H9 (cell line): ENCODE measurements around the gene CCDC63. TPM values are rescaled to one million over a fixed set of nuclear protein-coding genes. Genes with fewer than 3 reads are reported as not detected.

Source experiments
- DNase-seq: peaks from one replicate; pipeline ENCODE4 v3.0.0-alpha.2; 2017
- H2AFZ ChIP-seq: one replicate; pipeline ENCODE4 v1.6.1; 2013; ENCODE audit warnings: mild to moderate bottlenecking, low read length, control low read depth, moderate library complexity
- H2AK5ac ChIP-seq: 2 replicates; pipeline ENCODE4 v1.6.1; 2013; ENCODE audit warnings: low read length, control low read depth, mixed read lengths; ENCODE audit not compliant: insufficient read length
- H2BK120ac ChIP-seq: one replicate; pipeline ENCODE4 v1.6.1; 2013; ENCODE audit warnings: low read depth, mild to moderate bottlenecking, low read length, control low read depth, inconsistent platforms; ENCODE audit not compliant: poor library complexity, severe bottlenecking
- H2BK12ac ChIP-seq: 2 replicates; pipeline ENCODE4 v1.6.1; 2013; ENCODE audit warnings: low read length, control low read depth, mixed read lengths, low read depth; ENCODE audit not compliant: insufficient read length
- H2BK15ac ChIP-seq: 2 replicates; pipeline ENCODE4 v1.6.1; 2013; ENCODE audit warnings: low read depth, low read length, control low read depth
- H2BK20ac ChIP-seq: one replicate; pipeline ENCODE4 v1.6.1; 2013; ENCODE audit warnings: low read depth, mild to moderate bottlenecking, low read length, control low read depth, inconsistent platforms; ENCODE audit not compliant: poor library complexity, severe bottlenecking
- H2BK5ac ChIP-seq: 2 replicates; pipeline ENCODE4 v1.6.1; 2013; ENCODE audit warnings: low read length, control low read depth, mixed read lengths; ENCODE audit not compliant: insufficient read length
- H3K14ac ChIP-seq: 2 replicates; pipeline ENCODE4 v1.6.1; 2013; ENCODE audit warnings: low read length, control low read depth; ENCODE audit not compliant: insufficient read depth
- H3K18ac ChIP-seq: 2 replicates; pipeline ENCODE4 v1.6.1; 2013; ENCODE audit warnings: low read depth, mild to moderate bottlenecking, mixed read lengths, low read length, control low read depth; ENCODE audit not compliant: insufficient read length
- H3K23ac ChIP-seq: 2 replicates; pipeline ENCODE4 v1.6.1; 2013; ENCODE audit warnings: low read length, control low read depth, mixed read lengths, low read depth; ENCODE audit not compliant: insufficient read length
- H3K23me2 ChIP-seq: 2 replicates; pipeline ENCODE4 v1.6.1; 2013; ENCODE audit warnings: low read depth, mild to moderate bottlenecking, mixed read lengths, low read length, control low read depth; ENCODE audit not compliant: insufficient read length, poor library complexity, severe bottlenecking
- H3K27ac ChIP-seq: 2 replicates; pipeline ENCODE4 v1.5.1; 2013; ENCODE audit warnings: low read length, control low read depth, mixed read lengths, low read depth; ENCODE audit not compliant: insufficient read length
- H3K27me3 ChIP-seq: 2 replicates; pipeline ENCODE4 v1.6.1; 2013; ENCODE audit warnings: low read length, control low read depth, inconsistent platforms; ENCODE audit not compliant: insufficient read depth
- H3K4ac ChIP-seq: 2 replicates; pipeline ENCODE4 v1.6.1; 2013; ENCODE audit warnings: low read depth, mild to moderate bottlenecking, control low read depth, inconsistent platforms, low read length, moderate library complexity
- H3K4me1 ChIP-seq: 2 replicates; pipeline ENCODE4 v1.6.1; 2013; ENCODE audit warnings: low read length, control low read depth, inconsistent platforms; ENCODE audit not compliant: insufficient read depth
- H3K4me2 ChIP-seq: 2 replicates; pipeline ENCODE4 v1.6.1; 2013; ENCODE audit warnings: low read length, control low read depth, mixed read lengths; ENCODE audit not compliant: insufficient read length, insufficient read depth
- H3K56ac ChIP-seq: 2 replicates; pipeline ENCODE4 v1.6.1; 2013; ENCODE audit warnings: low read depth, mild to moderate bottlenecking, mixed read lengths, low read length, control low read depth; ENCODE audit not compliant: insufficient read length
- H3K79me1 ChIP-seq: 2 replicates; pipeline ENCODE4 v1.6.1; 2013; ENCODE audit warnings: low read depth, mild to moderate bottlenecking, moderate library complexity, low read length, control low read depth, inconsistent platforms; ENCODE audit not compliant: insufficient read depth, poor library complexity, severe bottlenecking
- H3K79me2 ChIP-seq: 2 replicates; pipeline ENCODE4 v1.6.1; 2013; ENCODE audit warnings: low read length, control low read depth, inconsistent platforms; ENCODE audit not compliant: insufficient read depth
- H3K9ac ChIP-seq: 2 replicates; pipeline ENCODE4 v1.6.1; 2013; ENCODE audit warnings: low read length, control low read depth, mixed read lengths; ENCODE audit not compliant: insufficient read length; ENCODE audit errors: extremely low read depth
- H3K9me3 ChIP-seq: one replicate; pipeline ENCODE4 v1.6.1; 2013; ENCODE audit warnings: low read depth, low read length, inconsistent platforms; ENCODE audit not compliant: control insufficient read depth
- H3T11ph ChIP-seq: one replicate; pipeline ENCODE4 v1.6.1; 2013; ENCODE audit warnings: mild to moderate bottlenecking, low read length, control low read depth, inconsistent platforms
- H4K20me1 ChIP-seq: one replicate; pipeline ENCODE4 v1.6.1; 2013; ENCODE audit not compliant: control insufficient read depth, insufficient read length, insufficient read depth
- H4K5ac ChIP-seq: 2 replicates; pipeline ENCODE4 v1.6.1; 2013; ENCODE audit warnings: low read depth, mild to moderate bottlenecking, mixed read lengths, low read length, control low read depth; ENCODE audit not compliant: insufficient read length
- H4K8ac ChIP-seq: replicated peaks from 2 replicates; pipeline ENCODE4 v1.6.1; 2013; ENCODE audit warnings: low read length, control low read depth, mixed read lengths, low read depth; ENCODE audit not compliant: insufficient read length
- H4K91ac ChIP-seq: 2 replicates; pipeline ENCODE4 v1.6.1; 2013; ENCODE audit warnings: low read depth, mild to moderate bottlenecking, moderate library complexity, mixed read lengths, low read length, control low read depth; ENCODE audit not compliant: insufficient read length
- H3K27ac Mint-ChIP-seq, 3 experiments: 2 replicates in 2 of 3; 3 replicates in 1 of 3; pipeline ENCODE4 v1.8.0; 2020 to 2021; ENCODE audit warnings: mixed read lengths in 3 of 3, mild to moderate bottlenecking in 1 of 3, moderate library complexity in 1 of 3
- H3K27me3 Mint-ChIP-seq: 2 replicates; pipeline ENCODE4 v1.8.0; 2021; ENCODE audit warnings: low read depth, mild to moderate bottlenecking, moderate library complexity, mixed read lengths
- H3K36me3 Mint-ChIP-seq, 3 experiments: 2 replicates in 2 of 3; 3 replicates in 1 of 3; pipeline ENCODE4 v1.8.0; 2020 to 2021; ENCODE audit warnings: low read depth in 3 of 3, mixed read lengths in 3 of 3; ENCODE audit not compliant: insufficient read depth in 1 of 3
- H3K4me1 Mint-ChIP-seq, 2 experiments: 2 replicates each; pipeline ENCODE4 v1.8.0; 2020; ENCODE audit warnings: mixed read lengths in 2 of 2
- H3K4me3 Mint-ChIP-seq, 2 experiments: 2 replicates in 1 of 2; 3 replicates in 1 of 2; pipeline ENCODE4 v1.8.0; 2020 to 2021; ENCODE audit warnings: mild to moderate bottlenecking in 2 of 2, mixed read lengths in 2 of 2, moderate library complexity in 1 of 2
- H3K9me3 Mint-ChIP-seq, 2 experiments: 2 replicates in 1 of 2; 3 replicates in 1 of 2; pipeline ENCODE4 v1.8.0; 2020; ENCODE audit warnings: mild to moderate bottlenecking in 2 of 2, mixed read lengths in 2 of 2, moderate library complexity in 1 of 2
- WGBS: extraction: QIAGEN DNeasy Blood & Tissue Kit; methylation state at CpG from one replicate; pipeline ENCODE4 v1.1.7; 2013; ENCODE audit warnings: missing lambda C conversion rate, low lambda C conversion rate, mixed read lengths; ENCODE audit not compliant: insufficient read length; ENCODE audit errors: extremely low coverage; 5-methylcytosine and 5-hydroxymethylcytosine counted together
- total RNA-seq: library from RNA; stranded (reverse); gene quantifications from 2 replicates; pipeline ENCODE4 v1.2.1, GENCODE V29; 2021
- TF ChIP-seq, protein P1 (sequence below): fragments of 200-600 bp; sonication (generic); conservative IDR thresholded peaks from 3 replicates; pipeline ENCODE4 v1.8.0; 2021; ENCODE audit warnings: antibody characterized with exemption, mild to moderate bottlenecking

The CCDC63 gene
- total RNA-seq, 1 experiment from 2014 or later: 0.77 TPM

DNA sequence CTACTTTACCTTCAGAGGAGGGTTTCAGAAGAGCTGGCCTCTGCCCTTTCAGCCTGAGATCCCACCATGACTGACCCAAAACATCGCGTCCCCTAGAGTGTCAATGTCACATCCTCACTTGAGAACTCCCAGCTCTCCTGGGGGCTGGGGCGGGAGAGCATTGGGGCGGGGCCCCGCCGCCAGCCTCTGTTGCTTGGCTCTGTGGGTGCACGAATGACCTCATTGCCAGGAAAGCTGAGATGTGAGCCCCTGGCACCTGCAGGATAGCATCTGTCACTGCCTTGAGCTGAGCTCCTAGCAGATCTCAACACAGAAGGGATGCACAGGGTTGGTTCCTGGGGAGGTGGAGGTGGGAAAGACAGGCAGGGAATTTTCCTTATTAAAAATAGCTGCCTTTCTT is 94.1 kb downstream of the CCDC63 start:
- Histone ChIP-seq H3K9ac (no peak overlapping the region), H2BK120ac (no peak overlapping the region), H4K8ac (no peak overlapping the region), H3K27me3 (no peaks in the 10 kb centered on the region), H3K27ac (no peak overlapping the region), H3K9me3 (peaks cover 5% of the 10 kb centered on the region), H3K4me1 (peaks cover 5% of the 10 kb centered on the region; the same call in 1 of the 2 replicates), H2BK5ac (no peak overlapping the region), H4K91ac (no peak overlapping the region), H3K79me2 (no peaks in the 10 kb centered on the region; the same call in 1 of the 2 replicates), H3K23ac (no peak overlapping the region), H3T11ph (no peak overlapping the region), H2BK20ac (no peak overlapping the region), H3K4me2 (no peak overlapping the region), H2AFZ (no peak overlapping the region), H3K79me1 (no peaks in the 10 kb centered on the region), H4K20me1 (no peaks in the 10 kb centered on the region), H4K5ac (no peak overlapping the region), H3K4ac (no peak overlapping the region), H2AK5ac (no peak overlapping the region), H2BK15ac (no peak overlapping the region), H3K23me2 (peaks cover 4% of the 10 kb centered on the region), H3K56ac (no peak overlapping the region), H3K14ac (no peak overlapping the region), H3K18ac (no peak overlapping the region), H2BK12ac (no peak overlapping the region)
- peaks cover 9% of the 10 kb centered on the region in 2 experiments for H3K9me3 Mint-ChIP-seq
- H3K36me3 Mint-ChIP-seq: peaks cover 7 to 45% (median 12%) of the 10 kb centered on the region in 3 experiments
- no peaks in the 10 kb centered on the region for H3K27me3 Mint-ChIP-seq
- WGBS: no CpG with 5 or more reads among the region's 7 CpGs
- H3K4me3 Mint-ChIP-seq: no peak overlapping the region
- H3K27ac Mint-ChIP-seq: no peak overlapping the region
- TF ChIP-seq, protein P1, sequence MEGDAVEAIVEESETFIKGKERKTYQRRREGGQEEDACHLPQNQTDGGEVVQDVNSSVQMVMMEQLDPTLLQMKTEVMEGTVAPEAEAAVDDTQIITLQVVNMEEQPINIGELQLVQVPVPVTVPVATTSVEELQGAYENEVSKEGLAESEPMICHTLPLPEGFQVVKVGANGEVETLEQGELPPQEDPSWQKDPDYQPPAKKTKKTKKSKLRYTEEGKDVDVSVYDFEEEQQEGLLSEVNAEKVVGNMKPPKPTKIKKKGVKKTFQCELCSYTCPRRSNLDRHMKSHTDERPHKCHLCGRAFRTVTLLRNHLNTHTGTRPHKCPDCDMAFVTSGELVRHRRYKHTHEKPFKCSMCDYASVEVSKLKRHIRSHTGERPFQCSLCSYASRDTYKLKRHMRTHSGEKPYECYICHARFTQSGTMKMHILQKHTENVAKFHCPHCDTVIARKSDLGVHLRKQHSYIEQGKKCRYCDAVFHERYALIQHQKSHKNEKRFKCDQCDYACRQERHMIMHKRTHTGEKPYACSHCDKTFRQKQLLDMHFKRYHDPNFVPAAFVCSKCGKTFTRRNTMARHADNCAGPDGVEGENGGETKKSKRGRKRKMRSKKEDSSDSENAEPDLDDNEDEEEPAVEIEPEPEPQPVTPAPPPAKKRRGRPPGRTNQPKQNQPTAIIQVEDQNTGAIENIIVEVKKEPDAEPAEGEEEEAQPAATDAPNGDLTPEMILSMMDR: no peak
- peaks cover 28 to 29% of the 10 kb centered on the region in 2 experiments for H3K4me1 Mint-ChIP-seq
- DNase-seq: peak; percentile 43
